GM08714 (cell line): Measurements from ENCODE around the gene PTPRC.
"Not testable (repeated sequence)": the region's sequence is repeated elsewhere in the genome, so short reads cannot be mapped to it uniquely, and the experiment has no call there.

Experiments used
- H3K4me3 ChIP-seq: fragments of 200-500 bp; sonication (Bioruptor generic); 2 replicates; pipeline ENCODE4 v1.5.1; 2014; ENCODE audit warnings: mild to moderate bottlenecking, low read length, inconsistent platforms
- ZNF274 ChIP-seq: IDR thresholded peaks from 2 replicates; pipeline ENCODE4 v1.6.1; 2012; ENCODE audit warnings: mild to moderate bottlenecking, low read depth, low read length

The PTPRC gene, protein sequence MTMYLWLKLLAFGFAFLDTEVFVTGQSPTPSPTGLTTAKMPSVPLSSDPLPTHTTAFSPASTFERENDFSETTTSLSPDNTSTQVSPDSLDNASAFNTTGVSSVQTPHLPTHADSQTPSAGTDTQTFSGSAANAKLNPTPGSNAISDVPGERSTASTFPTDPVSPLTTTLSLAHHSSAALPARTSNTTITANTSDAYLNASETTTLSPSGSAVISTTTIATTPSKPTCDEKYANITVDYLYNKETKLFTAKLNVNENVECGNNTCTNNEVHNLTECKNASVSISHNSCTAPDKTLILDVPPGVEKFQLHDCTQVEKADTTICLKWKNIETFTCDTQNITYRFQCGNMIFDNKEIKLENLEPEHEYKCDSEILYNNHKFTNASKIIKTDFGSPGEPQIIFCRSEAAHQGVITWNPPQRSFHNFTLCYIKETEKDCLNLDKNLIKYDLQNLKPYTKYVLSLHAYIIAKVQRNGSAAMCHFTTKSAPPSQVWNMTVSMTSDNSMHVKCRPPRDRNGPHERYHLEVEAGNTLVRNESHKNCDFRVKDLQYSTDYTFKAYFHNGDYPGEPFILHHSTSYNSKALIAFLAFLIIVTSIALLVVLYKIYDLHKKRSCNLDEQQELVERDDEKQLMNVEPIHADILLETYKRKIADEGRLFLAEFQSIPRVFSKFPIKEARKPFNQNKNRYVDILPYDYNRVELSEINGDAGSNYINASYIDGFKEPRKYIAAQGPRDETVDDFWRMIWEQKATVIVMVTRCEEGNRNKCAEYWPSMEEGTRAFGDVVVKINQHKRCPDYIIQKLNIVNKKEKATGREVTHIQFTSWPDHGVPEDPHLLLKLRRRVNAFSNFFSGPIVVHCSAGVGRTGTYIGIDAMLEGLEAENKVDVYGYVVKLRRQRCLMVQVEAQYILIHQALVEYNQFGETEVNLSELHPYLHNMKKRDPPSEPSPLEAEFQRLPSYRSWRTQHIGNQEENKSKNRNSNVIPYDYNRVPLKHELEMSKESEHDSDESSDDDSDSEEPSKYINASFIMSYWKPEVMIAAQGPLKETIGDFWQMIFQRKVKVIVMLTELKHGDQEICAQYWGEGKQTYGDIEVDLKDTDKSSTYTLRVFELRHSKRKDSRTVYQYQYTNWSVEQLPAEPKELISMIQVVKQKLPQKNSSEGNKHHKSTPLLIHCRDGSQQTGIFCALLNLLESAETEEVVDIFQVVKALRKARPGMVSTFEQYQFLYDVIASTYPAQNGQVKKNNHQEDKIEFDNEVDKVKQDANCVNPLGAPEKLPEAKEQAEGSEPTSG (N-terminal part only)

DNA sequence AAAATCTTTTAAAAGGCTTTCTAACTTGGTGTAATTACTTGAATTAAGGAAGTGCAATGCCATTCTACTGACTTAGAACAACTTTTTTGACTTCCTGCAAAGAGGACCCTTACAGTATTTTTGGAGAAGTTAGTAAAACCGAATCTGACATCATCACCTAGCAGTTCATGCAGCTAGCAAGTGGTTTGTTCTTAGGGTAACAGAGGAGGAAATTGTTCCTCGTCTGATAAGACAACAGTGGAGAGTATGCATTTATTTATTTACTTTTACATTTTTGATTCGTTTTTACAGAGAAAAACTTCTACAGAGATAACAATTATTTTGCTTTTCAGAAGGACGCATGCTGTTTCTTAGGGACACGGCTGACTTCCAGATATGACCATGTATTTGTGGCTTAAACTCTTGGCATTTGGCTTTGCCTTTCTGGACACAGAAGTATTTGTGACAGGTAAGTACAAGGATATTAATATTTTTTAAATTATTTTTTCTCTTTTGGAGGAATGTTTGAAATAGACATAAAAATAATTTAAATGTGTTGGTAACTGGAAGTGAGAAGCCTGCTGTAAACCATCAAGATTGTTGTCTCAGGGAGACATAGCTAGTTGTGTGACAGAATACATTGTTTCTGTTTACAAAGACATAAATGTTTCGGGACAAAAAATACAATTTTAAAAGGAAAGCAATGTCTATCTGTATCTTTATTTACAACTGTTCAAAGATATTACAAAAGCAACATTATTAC is at the start of gene PTPRC:
PTPRC (plus strand) TSS at position 147 of the 742 bp plus-strand sequence; CDS start at position 376, 229 bp downstream.
- no peak for TF ChIP-seq ZNF274
- peak within 1 kb of the TSS; percentile 72; the same call in 1 of the 2 replicates for H3K4me3 ChIP-seq

DNA sequence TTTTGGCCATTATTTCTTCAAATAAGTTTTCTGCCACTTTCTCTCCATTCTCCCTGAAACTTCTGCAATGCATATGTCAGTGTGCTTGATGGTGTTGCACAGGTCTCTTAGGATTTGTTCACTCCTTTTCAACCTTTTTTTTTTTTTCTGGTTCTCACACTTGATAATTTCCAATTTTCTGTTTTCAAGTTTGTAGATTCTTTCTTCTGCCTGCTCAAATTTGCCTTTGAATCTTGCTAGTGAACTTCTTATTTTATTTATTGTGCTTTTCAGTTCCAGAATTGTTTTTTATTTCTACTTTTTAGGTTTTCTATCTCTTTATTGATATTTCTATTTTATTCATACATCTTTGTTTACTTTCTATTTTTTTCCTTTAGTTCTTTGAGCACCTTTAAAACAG is 48.4 kb upstream of the PTPRC start:
- no peak for TF ChIP-seq ZNF274

DNA sequence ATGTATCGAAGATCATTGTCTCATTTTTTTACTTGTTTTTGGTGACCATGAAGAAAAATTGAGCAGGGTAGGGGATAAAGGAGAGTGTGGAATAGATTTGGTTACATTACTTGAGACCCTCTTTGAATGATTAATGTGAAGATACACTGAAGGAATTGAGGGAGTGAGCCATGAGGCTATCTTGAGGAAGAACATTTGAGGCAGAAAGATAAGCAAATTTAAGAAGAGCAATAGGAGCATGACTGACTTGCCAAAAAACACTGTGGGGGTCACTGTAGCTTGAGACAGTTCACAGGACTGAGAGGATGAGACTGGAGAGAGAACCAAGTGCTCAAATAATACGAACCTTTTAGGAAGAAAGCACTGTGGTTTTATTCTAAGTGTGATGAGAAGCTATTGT is 43.1 kb upstream of the PTPRC start:
- TF ChIP-seq ZNF274: no peak
- H3K4me3 ChIP-seq: no peak overlapping the region

More for the DNA sequence above, 48.4 kb upstream of the PTPRC start:
- no peak overlapping the region for H3K4me3 ChIP-seq

GRCh38 chr1:198597690-198598430 is 41.0 kb upstream of the PTPRC start:
- peak overlapping the region; percentile 99 for H3K4me3 ChIP-seq
- TF ChIP-seq ZNF274: no peak

DNA sequence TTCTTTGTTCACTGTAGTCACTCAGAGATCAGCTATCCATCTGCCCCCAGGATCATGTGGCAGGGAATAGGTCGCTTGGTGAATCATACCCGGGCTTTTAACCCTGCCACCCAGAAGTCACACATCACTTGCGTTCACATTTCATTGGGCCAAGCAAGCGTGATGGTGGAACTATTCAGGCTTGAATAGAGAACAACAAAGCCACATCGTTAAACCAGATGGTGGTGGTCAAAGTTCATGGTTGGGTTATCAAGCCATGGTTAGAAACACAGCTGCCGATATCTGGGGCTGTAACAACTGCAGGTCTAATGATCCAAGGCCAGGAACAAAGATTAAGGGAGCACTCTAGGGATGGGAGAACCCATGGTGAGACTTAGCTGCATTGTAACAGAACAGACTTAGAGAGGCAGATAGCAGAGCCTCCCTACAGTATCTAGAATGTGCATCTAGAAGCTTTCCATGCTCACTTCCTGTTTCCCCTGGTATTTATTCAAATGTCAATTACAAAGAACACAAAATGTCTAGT is 40.0 kb upstream of the PTPRC start:
- TF ChIP-seq ZNF274: no peak
- peak overlapping the region; percentile 99; the same call in 1 of the 2 replicates for H3K4me3 ChIP-seq

DNA sequence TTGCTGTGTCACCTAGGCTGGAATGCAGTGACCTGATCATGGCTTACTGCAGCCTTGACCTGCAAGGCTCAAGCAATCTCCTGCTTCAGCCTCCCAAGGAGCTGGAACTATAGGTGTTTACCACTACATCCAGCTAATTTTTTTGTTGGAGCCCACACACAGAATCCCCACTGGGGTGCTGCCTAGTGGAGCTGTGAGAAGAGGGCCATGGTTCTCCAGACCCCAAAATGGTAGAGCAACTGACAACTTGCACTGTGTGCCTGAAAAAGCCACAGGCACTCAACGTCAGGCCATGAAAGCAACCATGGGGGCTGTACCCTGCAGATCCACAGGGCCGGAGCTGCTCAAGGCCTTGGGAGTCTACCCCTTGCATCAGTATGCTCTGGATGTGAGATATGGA is 39.1 kb upstream of the PTPRC start:
- no peak for TF ChIP-seq ZNF274
- H3K4me3 ChIP-seq: no peak overlapping the region

DNA sequence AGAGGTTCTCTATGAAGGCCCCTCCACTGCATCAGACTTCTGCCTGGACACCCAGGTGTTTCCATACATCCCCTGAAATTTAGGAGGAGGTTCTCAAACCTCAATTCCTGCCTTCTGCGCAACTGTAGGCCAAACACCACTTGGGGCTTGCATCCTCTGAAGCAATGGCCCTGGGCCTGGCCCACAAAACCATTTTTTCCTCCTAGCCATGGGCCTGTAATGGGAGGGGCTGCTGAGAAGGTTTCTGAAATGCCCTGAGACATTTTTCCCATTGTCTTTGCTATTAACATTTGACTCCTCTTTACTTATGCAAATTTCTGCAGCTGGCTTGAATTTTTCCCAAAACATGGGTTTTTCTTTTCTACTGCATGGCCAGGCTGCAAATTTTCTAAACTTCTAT is 37.9 kb upstream of the PTPRC start:
- H3K4me3 ChIP-seq: no peak overlapping the region
- no peak for TF ChIP-seq ZNF274

DNA sequence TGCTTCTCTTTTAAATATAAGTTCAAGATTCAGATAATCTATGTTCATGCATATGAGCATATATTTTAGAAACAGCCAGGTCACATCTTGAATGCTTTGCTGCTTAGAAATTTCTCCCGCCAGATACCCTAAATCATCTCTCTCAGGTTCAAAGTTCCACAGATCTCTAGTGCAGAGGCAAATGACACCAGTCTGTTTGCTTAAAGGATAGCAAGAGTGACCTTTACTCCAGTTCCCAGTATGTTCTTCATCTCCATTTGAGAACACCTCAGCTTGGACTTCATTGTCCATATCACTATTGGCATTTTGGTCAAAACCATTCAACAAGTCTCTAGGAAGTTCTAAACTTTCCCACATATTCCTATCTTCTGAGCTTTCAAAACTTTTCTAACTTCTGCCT is 37.5 kb upstream of the PTPRC start:
- not testable (repeated sequence) for H3K4me3 ChIP-seq

GRCh38 chr1:198601936-198602889 is 36.6 kb upstream of the PTPRC start:
- no peak overlapping the region for H3K4me3 ChIP-seq
- no peak for TF ChIP-seq ZNF274

DNA sequence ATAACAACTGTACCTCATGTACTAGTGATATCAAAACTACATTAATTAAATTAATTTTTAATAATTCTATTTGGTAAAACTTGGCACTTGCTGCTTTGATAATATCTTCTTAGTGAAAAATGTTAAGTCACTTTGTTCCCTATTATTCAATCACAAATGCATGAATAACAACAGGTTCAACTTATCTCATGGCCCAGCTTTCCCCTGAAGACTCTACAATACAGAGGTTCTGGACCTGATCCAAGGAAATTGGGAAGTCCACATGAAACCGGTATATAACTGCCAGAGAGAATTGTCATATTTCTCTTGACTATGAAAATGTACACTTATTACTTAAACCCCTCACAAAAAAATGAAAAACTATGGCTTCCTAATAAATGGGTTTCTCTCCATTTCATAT is 33.9 kb upstream of the PTPRC start:
- no peak for TF ChIP-seq ZNF274
- no peak overlapping the region for H3K4me3 ChIP-seq

GRCh38 chr1:198605406-198605805 is 33.4 kb upstream of the PTPRC start:
- TF ChIP-seq ZNF274: no peak
- H3K4me3 ChIP-seq: no peak overlapping the region

GRCh38 chr1:198606020-198606438 is 32.8 kb upstream of the PTPRC start:
- no peak for TF ChIP-seq ZNF274
- H3K4me3 ChIP-seq: no peak overlapping the region
